PC-3 (cell line): ENCODE results near the gene CACNA1H. TPM values are rescaled to one million over a fixed set of nuclear protein-coding genes. Genes with fewer than 3 reads are reported as not detected.
"Not testable (repeated sequence)": the region's sequence is repeated elsewhere in the genome, so short reads cannot be mapped to it uniquely, and the experiment has no call there.

Experiments used
- ATAC-seq: fragments of 200-7000 bp; cut with Tn5 transposase; 2 replicates; pipeline ENCODE4 v1.9.1; 2020; ENCODE audit warnings: mild to moderate bottlenecking, moderate library complexity
- BruUV-seq: library from RNA; stranded (reverse); fragments of 400-500 nt; replicated peaks from 2 replicates; lab custom pipeline; 2021; lab: Mats Ljungman, UMichigan
- CTCF ChIA-PET: fragments of 300-600 bp; sonication (Branson Sonifier 250); formaldehyde crosslinking; loops from one replicate; lab custom pipeline; 2022; ENCODE audit warnings: antibody characterized with exemption; lab: Charles Lee
- POLR2A ChIA-PET: fragments of 300-600 bp; sonication (Branson Sonifier 250); formaldehyde crosslinking; loops from one replicate; lab custom pipeline; 2022; ENCODE audit warnings: antibody characterized with exemption; ENCODE audit not compliant: unreplicated experiment; lab: Charles Lee
- DNase-seq: peaks from one replicate; pipeline ENCODE4 v3.0.0-alpha.2; 2015
- H2AFZ ChIP-seq: fragments of 300-600 bp; sonication (generic); 2 replicates; pipeline ENCODE4 v1.6.0; 2016; ENCODE audit warnings: antibody characterized with exemption, low read length
- H3F3A ChIP-seq: fragments of 300-600 bp; sonication (generic); one replicate; pipeline ENCODE4 v1.6.0; 2017; ENCODE audit warnings: antibody characterized with exemption, low read length, control low read depth, mild to moderate bottlenecking; ENCODE audit not compliant: unreplicated experiment
- H3K27ac ChIP-seq: fragments of 300-600 bp; sonication (generic); 2 replicates; pipeline ENCODE4 v1.5.1; 2016; ENCODE audit warnings: mild to moderate bottlenecking, low read length
- H3K27me3 ChIP-seq: fragments of 300-600 bp; sonication (generic); 2 replicates; pipeline ENCODE4 v1.6.1; 2016; ENCODE audit warnings: low read length, mixed read lengths
- H3K36me3 ChIP-seq: fragments of 300-600 bp; sonication (generic); 2 replicates; pipeline ENCODE4 v1.6.1; 2016; ENCODE audit warnings: low read depth, mixed run types, low read length, mixed read lengths
- H3K4me1 ChIP-seq: fragments of 300-600 bp; sonication (generic); 2 replicates; pipeline ENCODE4 v1.5.1; 2016; ENCODE audit warnings: low read length; ENCODE audit not compliant: insufficient read depth
- H3K4me2 ChIP-seq: fragments of 300-600 bp; sonication (generic); 2 replicates; pipeline ENCODE4 v1.6.0; 2016; ENCODE audit warnings: low read length
- H3K4me3 ChIP-seq: fragments of 300-600 bp; sonication (generic); 2 replicates; pipeline ENCODE4 v1.5.1; 2016; ENCODE audit warnings: mild to moderate bottlenecking, low read length, mixed read lengths
- H3K79me2 ChIP-seq: fragments of 300-600 bp; sonication (generic); 2 replicates; pipeline ENCODE4 v1.6.1; 2017; ENCODE audit warnings: low read length, mixed read lengths
- H3K9ac ChIP-seq: fragments of 300-600 bp; sonication (generic); 2 replicates; pipeline ENCODE4 v1.6.0; 2016; ENCODE audit warnings: mild to moderate bottlenecking, low read length
- H3K9me2 ChIP-seq: fragments of 300-600 bp; sonication (generic); replicated peaks from 2 replicates; pipeline ENCODE4 v1.6.1; 2016; ENCODE audit warnings: mixed run types, low read length, mixed read lengths
- H3K9me3 ChIP-seq: fragments of 300-600 bp; sonication (generic); 2 replicates; pipeline ENCODE4 v1.6.1; 2016; ENCODE audit warnings: low read length, mixed read lengths
- H4K20me1 ChIP-seq: fragments of 300-600 bp; sonication (generic); 2 replicates; pipeline ENCODE4 v1.6.1; 2016; ENCODE audit warnings: low read length, mixed read lengths
- EZH2 ChIP-seq: fragments of 300-600 bp; sonication (generic); IDR thresholded peaks from one replicate; pipeline ENCODE4 v1.6.1; 2017; ENCODE audit warnings: antibody characterized with exemption, mild to moderate bottlenecking, low read length; ENCODE audit not compliant: unreplicated experiment
- EZH2phosphoT487 ChIP-seq: fragments of 300-600 bp; sonication (generic); IDR thresholded peaks from 2 replicates; pipeline ENCODE4 v1.6.1; 2018; ENCODE audit warnings: mild to moderate bottlenecking, antibody characterized with exemption, low read length, borderline replicate concordance
- intact Hi-C: fragments of 100-400 bp; cut with micrococcal nuclease; formaldehyde crosslinking; loops from 2 replicates; pipeline ENCODE4 v1.9.0; 2023
- total RNA-seq: library from RNA; depleted of rRNA; stranded (reverse); fragments of >200 nt; gene quantifications from 2 replicates; pipeline ENCODE4 v1.2.3, GENCODE V29; 2014
- TF ChIP-seq, protein P1 (sequence below): fragments of 300-600 bp; sonication (generic); conservative IDR thresholded peaks from 2 replicates; pipeline ENCODE4 v1.5.1; 2017; ENCODE audit warnings: antibody characterized with exemption, low read depth, mild to moderate bottlenecking, low read length

The CACNA1H gene
- total RNA-seq, 1 experiment from 2014 or later: 4.1 TPM

- intact Hi-C loops: no loop called here
- no peak overlapping the region for H3K4me3 ChIP-seq
- H3K4me1 ChIP-seq: no peaks in the 10 kb centered on the region
- BruUV-seq: no TSS peak
- no peak for ATAC-seq
- H3K79me2 ChIP-seq: no peaks in the 10 kb centered on the region
- no peaks in the 10 kb centered on the region for H3K9me2 ChIP-seq
- POLR2A ChIA-PET: no interaction called here
- no peak overlapping the region for H3K9ac ChIP-seq
- no peak overlapping the region for H3K4me2 ChIP-seq
- H4K20me1 ChIP-seq: no peaks in the 10 kb centered on the region
- no peaks in the 10 kb centered on the region for H3K36me3 ChIP-seq
- H2AFZ ChIP-seq: no peak overlapping the region
- H3K9me3 ChIP-seq: no peaks in the 10 kb centered on the region
- CTCF ChIA-PET: no interaction called here
- H3K27ac ChIP-seq: no peak overlapping the region
- H3K27me3 ChIP-seq: no peaks in the 10 kb centered on the region
- TF ChIP-seq EZH2phosphoT487 (no peak), EZH2 (no peak)
- TF ChIP-seq, protein P1, sequence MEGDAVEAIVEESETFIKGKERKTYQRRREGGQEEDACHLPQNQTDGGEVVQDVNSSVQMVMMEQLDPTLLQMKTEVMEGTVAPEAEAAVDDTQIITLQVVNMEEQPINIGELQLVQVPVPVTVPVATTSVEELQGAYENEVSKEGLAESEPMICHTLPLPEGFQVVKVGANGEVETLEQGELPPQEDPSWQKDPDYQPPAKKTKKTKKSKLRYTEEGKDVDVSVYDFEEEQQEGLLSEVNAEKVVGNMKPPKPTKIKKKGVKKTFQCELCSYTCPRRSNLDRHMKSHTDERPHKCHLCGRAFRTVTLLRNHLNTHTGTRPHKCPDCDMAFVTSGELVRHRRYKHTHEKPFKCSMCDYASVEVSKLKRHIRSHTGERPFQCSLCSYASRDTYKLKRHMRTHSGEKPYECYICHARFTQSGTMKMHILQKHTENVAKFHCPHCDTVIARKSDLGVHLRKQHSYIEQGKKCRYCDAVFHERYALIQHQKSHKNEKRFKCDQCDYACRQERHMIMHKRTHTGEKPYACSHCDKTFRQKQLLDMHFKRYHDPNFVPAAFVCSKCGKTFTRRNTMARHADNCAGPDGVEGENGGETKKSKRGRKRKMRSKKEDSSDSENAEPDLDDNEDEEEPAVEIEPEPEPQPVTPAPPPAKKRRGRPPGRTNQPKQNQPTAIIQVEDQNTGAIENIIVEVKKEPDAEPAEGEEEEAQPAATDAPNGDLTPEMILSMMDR: no peak
- no peak for DNase-seq
- no peaks in the 10 kb centered on the region for H3F3A ChIP-seq
Observed at GRCh38 chr16:1189455-1189854, 36.5 kb downstream of the CACNA1H start.

DNA sequence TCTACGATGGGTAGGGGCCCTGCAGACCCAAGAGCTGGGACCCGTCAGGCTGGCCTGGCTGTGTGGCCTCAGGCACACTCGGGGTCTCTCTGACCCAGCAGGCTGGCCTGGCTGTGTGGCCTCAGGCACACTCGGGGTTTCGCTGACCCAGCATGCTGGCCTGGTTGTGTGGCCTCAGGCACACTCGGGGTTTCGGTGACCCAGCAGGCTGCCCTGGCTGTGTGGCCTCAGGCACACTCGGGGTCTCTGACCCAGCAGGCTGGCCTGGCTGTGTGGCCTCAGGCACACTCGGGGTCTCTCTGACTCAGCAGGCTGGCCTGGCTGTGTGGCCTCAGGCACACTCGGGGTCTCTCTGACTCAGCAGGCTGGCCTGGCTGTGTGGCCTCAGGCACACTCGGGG is 37.9 kb downstream of the CACNA1H start:
- CTCF ChIA-PET, H3F3A ChIP-seq, H2AFZ ChIP-seq, ATAC-seq, POLR2A ChIA-PET, intact Hi-C loops, H3K79me2 ChIP-seq, DNase-seq, H3K4me1 ChIP-seq, H3K9me2 ChIP-seq, H3K36me3 ChIP-seq, H3K27me3 ChIP-seq, H4K20me1 ChIP-seq, H3K9ac ChIP-seq, BruUV-seq, H3K4me2 ChIP-seq, H3K27ac ChIP-seq, H3K9me3 ChIP-seq, H3K4me3 ChIP-seq: not testable (repeated sequence)

GRCh38 chr16:1192384-1193073 is 39.6 kb downstream of the CACNA1H start:
- no peaks in the 10 kb centered on the region for H3K4me1 ChIP-seq
- no peaks in the 10 kb centered on the region for H3K36me3 ChIP-seq
- no peaks in the 10 kb centered on the region for H3K9me3 ChIP-seq
- no peaks in the 10 kb centered on the region for H3F3A ChIP-seq
- ChIA-PET POLR2A (no interaction called here), CTCF (no interaction called here)
- no peak overlapping the region for H3K27ac ChIP-seq
- H3K9ac ChIP-seq: no peak overlapping the region
- no peaks in the 10 kb centered on the region for H4K20me1 ChIP-seq
- no peak overlapping the region for H2AFZ ChIP-seq
- H3K4me2 ChIP-seq: no peak overlapping the region
- no peaks in the 10 kb centered on the region for H3K79me2 ChIP-seq
- H3K9me2 ChIP-seq: no peaks in the 10 kb centered on the region
- no TSS peak for BruUV-seq
- TF ChIP-seq, protein P1: no peak
- TF ChIP-seq EZH2: no peak
- TF ChIP-seq EZH2phosphoT487: no peak
- ATAC-seq: no peak
- no peak overlapping the region for H3K4me3 ChIP-seq
- DNase-seq: no peak
- intact Hi-C loops: no loop called here
- H3K27me3 ChIP-seq: no peaks in the 10 kb centered on the region
